K562 (cell line): ENCODE results near the gene DLX4. TPM values are rescaled to one million over a fixed set of nuclear protein-coding genes. Genes with fewer than 3 reads are reported as not detected.

ENCODE experiments used
- ATAC-seq: fragments of 200-7000 bp; cut with Tn5 transposase; 3 replicates; pipeline ENCODE4 v1.9.1; 2020; ENCODE audit warnings: moderate library complexity
- BruUV-seq: library from RNA; stranded (reverse); fragments of 400-500 nt; replicated peaks from 2 replicates; lab custom pipeline; 2021; lab: Mats Ljungman, UMichigan
- CTCF ChIA-PET: fragments of 300-600 bp; formaldehyde crosslinking; extraction: SDS; loops from one replicate; lab custom pipeline; 2021; ENCODE audit warnings: low intra/inter-chr PET ratio; lab: Yijun Ruan, JAX
- POLR2A ChIA-PET: fragments of 300-600, 350-650 bp; sonication (Branson Sonifier 250); formaldehyde crosslinking; extraction: SDS; loops from one replicate; lab custom pipeline; 2021; ENCODE audit warnings: antibody characterized with exemption, inconsistent platforms; lab: Yijun Ruan, JAX
- DNase-seq, 4 experiments: peaks; one replicate each; pipeline versions ENCODE4 v3.0.0 to v3.0.0-alpha.2; 2011 to 2018; ENCODE audit warnings: low spot score in 3 of 4, mixed read lengths in 3 of 4; ENCODE audit errors: extremely low read depth in 1 of 4
- FAIRE-seq: peaks from 2 replicates; lab custom pipeline; 2011; peaks lifted over from hg19 to GRCh38; lab: Jason Lieb, UNC
- H2AFZ ChIP-seq: 2 replicates; pipeline ENCODE4 v1.6.0; 2011; ENCODE audit warnings: low read depth, low read length, control low read depth, inconsistent platforms
- H3K27ac ChIP-seq: fragments of 200-600 bp; 3 replicates; pipeline ENCODE4 v1.8.0; 2011; ENCODE audit warnings: low read depth, mild to moderate bottlenecking, control low read depth, inconsistent platforms, low read length, moderate library complexity, mixed read lengths; ENCODE audit errors: extremely low read depth
- H3K27me3 ChIP-seq, 2 experiments: fragments of 300-600 bp in 1 of 2; 2 replicates in 1 of 2; 3 replicates in 1 of 2; pipeline versions ENCODE4 v1.6.0 to v1.8.0; 2011; ENCODE audit warnings: inconsistent platforms in 2 of 2, low read length in 2 of 2, mild to moderate bottlenecking in 1 of 2, mixed read lengths in 1 of 2, moderate library complexity in 1 of 2; ENCODE audit not compliant: control insufficient read depth in 2 of 2, insufficient read depth in 2 of 2
- H3K36me3 ChIP-seq: fragments of 300-600 bp; 3 replicates; pipeline ENCODE4 v1.8.0; 2011; ENCODE audit warnings: mild to moderate bottlenecking, low read length, inconsistent platforms; ENCODE audit not compliant: control insufficient read depth, insufficient read depth
- H3K4me1 ChIP-seq, 2 experiments: fragments of 200-600 bp in 1 of 2; replicated peaks in 1 of 2; 2 replicates in 1 of 2; 3 replicates in 1 of 2; pipeline versions ENCODE4 v1.5.1 to v1.8.0; 2011; ENCODE audit warnings: inconsistent platforms in 2 of 2, low read length in 2 of 2, mild to moderate bottlenecking in 1 of 2, mixed read lengths in 1 of 2, moderate library complexity in 1 of 2; ENCODE audit not compliant: control insufficient read depth in 2 of 2, insufficient read depth in 2 of 2
- H3K4me2 ChIP-seq: 2 replicates; pipeline ENCODE4 v1.6.1; 2011; ENCODE audit warnings: low read length, control low read depth, inconsistent platforms, mixed read lengths; ENCODE audit not compliant: insufficient read depth
- H3K4me3 ChIP-seq: fragments of 200-600 bp; sonication (generic), shearing (Covaris generic); 2 replicates; pipeline ENCODE4 v1.5.1; 2016; ENCODE audit warnings: control low read depth, inconsistent platforms
- H3K79me2 ChIP-seq: fragments of 200-600 bp; 3 replicates; pipeline ENCODE4 v1.8.0; 2011; ENCODE audit warnings: low read length, inconsistent platforms; ENCODE audit not compliant: control insufficient read depth, insufficient read depth
- H3K9ac ChIP-seq, 2 experiments: 2 replicates each; pipeline versions ENCODE4 v1.6.0 to v1.6.1; 2011; ENCODE audit warnings: low read depth in 2 of 2, low read length in 2 of 2, control low read depth in 1 of 2, inconsistent platforms in 1 of 2, mild to moderate bottlenecking in 1 of 2, mixed read lengths in 1 of 2; ENCODE audit not compliant: insufficient read depth in 1 of 2
- H3K9me1 ChIP-seq: one replicate; pipeline ENCODE4 v1.6.0; 2011; ENCODE audit warnings: inconsistent platforms, mild to moderate bottlenecking, low read length, moderate library complexity; ENCODE audit not compliant: control insufficient read depth, insufficient read depth
- H3K9me3 ChIP-seq: replicated peaks from 2 replicates; pipeline ENCODE4 v1.5.1; 2011; ENCODE audit warnings: low read depth, low read length, inconsistent platforms; ENCODE audit not compliant: control insufficient read depth, insufficient read depth
- H4K20me1 ChIP-seq: replicated peaks from 2 replicates; pipeline ENCODE4 v1.6.1; 2011; ENCODE audit warnings: low read length, inconsistent platforms, mixed read lengths; ENCODE audit not compliant: control insufficient read depth, insufficient read depth
- CHD4 ChIP-seq: fragments of 200-600 bp; sonication (generic); IDR thresholded peaks from 3 replicates; pipeline ENCODE4 v1.6.1; 2012; ENCODE audit warnings: low read depth, mild to moderate bottlenecking, mixed read lengths, low read length, inconsistent platforms; ENCODE audit not compliant: insufficient read depth, insufficient replicate concordance, poor library complexity, severe bottlenecking
- DMBX1 ChIP-seq: fragments of 250-450 bp; sonication (Bioruptor Pico); IDR thresholded peaks from 2 replicates; pipeline ENCODE4 v1.8.0; 2022; ENCODE audit warnings: inconsistent platforms, mild to moderate bottlenecking, moderate library complexity, borderline replicate concordance
- FOXP1 ChIP-seq: sonication (generic); formaldehyde crosslinking; IDR thresholded peaks from 2 replicates; pipeline ENCODE4 v1.8.0; 2022; ENCODE audit warnings: mild to moderate bottlenecking, missing genetic modification reagents
- MCM7 ChIP-seq, 2 experiments: fragments of 450-650 bp; IDR thresholded peaks; 2 replicates each; pipeline ENCODE4 v1.6.1; 2016 to 2018
- TOE1 ChIP-seq, 2 experiments: fragments of 450-650 bp in 1 of 2; sonication (generic) in 1 of 2; formaldehyde crosslinking in 1 of 2; IDR thresholded peaks; 2 replicates each; pipeline versions ENCODE4 v1.7.1 to v1.8.0; 2016 to 2022; ENCODE audit warnings: borderline replicate concordance in 2 of 2, mild to moderate bottlenecking in 2 of 2, antibody characterized with exemption in 1 of 2, inconsistent platforms in 1 of 2, low read depth in 1 of 2, missing genetic modification reagents in 1 of 2, moderate library complexity in 1 of 2
- ZNF778 ChIP-seq: fragments of 450-650 bp; formaldehyde crosslinking; IDR thresholded peaks from 2 replicates; pipeline ENCODE4 v1.4.0; 2020; ENCODE audit warnings: mild to moderate bottlenecking, moderate library complexity
- WGBS: fragments of 100-300 bp; shearing (Covaris generic); methylation state at CpG from one replicate; pipeline ENCODE4 v1.1.6; 2016; ENCODE audit warnings: low coverage, mixed read lengths; ENCODE audit not compliant: insufficient coverage; ENCODE audit errors: missing lambda C conversion rate; 5-methylcytosine and 5-hydroxymethylcytosine counted together
- in situ Hi-C: fragments of 300-500 bp; cut with MboI; formaldehyde crosslinking; loops from 4 replicates; pipeline ENCODE4 v1.15.0; 2018; ENCODE audit warnings: inconsistent platforms, mixed read lengths
- intact Hi-C: fragments of 100-400 bp; cut with micrococcal nuclease; formaldehyde crosslinking; loops from 2 replicates; pipeline ENCODE4 v1.14.2; 2022
- polyA plus RNA-seq, 8 experiments: library from polyadenylated mRNA; depleted of rRNA in 4 of 8; stranded (reverse) in 5 of 8; unstranded in 3 of 8; fragments of >200 nt; fragmentation: Nextera tagmentation in 2 of 8; fragmentation: Illumina TruSeq in 1 of 8; extraction: Ambion mirVana in 2 of 8; extraction: Trizol in 1 of 8; gene quantifications; 2 replicates each; pipeline versions ENCODE4 v1.2.1 to v1.2.3, GENCODE V29; 2011 to 2014; ENCODE audit warnings: inconsistent platforms in 1 of 8, missing spikeins in 1 of 8
- total RNA-seq, 7 experiments: library from RNA; depleted of rRNA in 6 of 7; stranded (reverse); fragments of >200 nt in 6 of 7; fragmentation: Illumina TruSeq in 2 of 7; extraction: Trizol in 2 of 7; gene quantifications; 2 replicates each; pipeline versions ENCODE4 v1.2.1 to v1.2.3, GENCODE V29; 2011 to 2021; ENCODE audit warnings: low replicate concordance in 1 of 7
- TF ChIP-seq, protein P1 (sequence below): IDR thresholded peaks from 2 replicates; pipeline ENCODE4 v1.6.1; 2011; ENCODE audit warnings: borderline replicate concordance, low read depth, mild to moderate bottlenecking, moderate library complexity, low read length; ENCODE audit not compliant: insufficient read depth, poor library complexity, severe bottlenecking
- TF ChIP-seq, protein P2 (sequence below): fragments of 200-800 bp; sonication (Bioruptor generic); IDR thresholded peaks from 2 replicates; pipeline ENCODE4 v1.6.1; 2016; ENCODE audit warnings: missing genetic modification characterization, missing compliant biosample characterization
- TF ChIP-seq, protein P3 (sequence below): IDR thresholded peaks from 2 replicates; pipeline ENCODE4 v1.6.1; 2011; ENCODE audit not compliant: insufficient read length; ENCODE audit errors: extremely low read depth
- TF ChIP-seq, protein P4 (sequence below): sonication (generic); formaldehyde crosslinking; IDR thresholded peaks from 2 replicates; pipeline ENCODE4 v1.8.1; 2023; ENCODE audit warnings: mild to moderate bottlenecking, missing genetic modification reagents

The DLX4 gene
- total and polyA plus RNA-seq, 9 of the 15 experiments (the other 6 are each of a cell fraction or from before 2014, with no cell fraction given), result 0.15 to 2.2 (median 0.58) TPM

DNA sequence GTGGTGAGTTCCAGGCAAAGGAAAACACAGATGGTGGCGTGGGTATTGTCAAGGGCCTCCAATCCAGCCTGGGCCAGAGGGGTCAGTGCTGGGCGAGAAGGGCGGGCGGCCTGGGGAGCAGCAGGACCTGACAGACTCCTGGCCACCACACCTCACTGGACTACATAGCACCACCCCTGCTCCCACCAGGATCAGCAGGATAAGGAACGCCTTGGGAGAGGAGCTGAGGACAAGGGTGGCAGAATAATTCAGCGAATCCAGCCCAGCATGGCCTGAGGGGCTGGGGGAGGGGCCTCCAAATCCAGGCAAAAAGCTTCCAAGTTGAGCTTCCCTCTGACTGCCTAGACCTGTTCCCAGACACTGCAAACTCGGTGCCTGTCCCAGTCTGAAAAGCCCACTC lies 6.5 kb downstream of the DLX4 start:
- in situ Hi-C loops (no loop called here), intact Hi-C loops (no loop called here)
- Histone ChIP-seq H3K79me2 (no peaks in the 10 kb centered on the region), H3K36me3 (no peaks in the 10 kb centered on the region), H3K9ac (peak overlapping the region in 1 of 2 experiments; percentile 15; a peak in 1 of 4 replicates), H3K4me1 (peaks cover 0 to 21% of the 10 kb centered on the region in 2 experiments; a peak in 3 of 5 replicates), H3K4me3 (no peak overlapping the region), H2AFZ (no peak overlapping the region), H3K4me2 (no peak overlapping the region), H3K27ac (no peak overlapping the region), H3K9me3 (no peaks in the 10 kb centered on the region), H4K20me1 (peaks cover 4% of the 10 kb centered on the region), H3K9me1 (peaks cover 2% of the 10 kb centered on the region), H3K27me3 (peaks cover 29 to 54% of the 10 kb centered on the region in 2 experiments)
- FAIRE-seq (no peak), DNase-seq (no peak), ATAC-seq (no peak)
- ChIA-PET CTCF (no interaction called here), POLR2A (no interaction called here)
- WGBS, result 3% methylated on average over 7 of the region's 7 CpGs
- no TSS peak for BruUV-seq
- TF ChIP-seq, protein P1, sequence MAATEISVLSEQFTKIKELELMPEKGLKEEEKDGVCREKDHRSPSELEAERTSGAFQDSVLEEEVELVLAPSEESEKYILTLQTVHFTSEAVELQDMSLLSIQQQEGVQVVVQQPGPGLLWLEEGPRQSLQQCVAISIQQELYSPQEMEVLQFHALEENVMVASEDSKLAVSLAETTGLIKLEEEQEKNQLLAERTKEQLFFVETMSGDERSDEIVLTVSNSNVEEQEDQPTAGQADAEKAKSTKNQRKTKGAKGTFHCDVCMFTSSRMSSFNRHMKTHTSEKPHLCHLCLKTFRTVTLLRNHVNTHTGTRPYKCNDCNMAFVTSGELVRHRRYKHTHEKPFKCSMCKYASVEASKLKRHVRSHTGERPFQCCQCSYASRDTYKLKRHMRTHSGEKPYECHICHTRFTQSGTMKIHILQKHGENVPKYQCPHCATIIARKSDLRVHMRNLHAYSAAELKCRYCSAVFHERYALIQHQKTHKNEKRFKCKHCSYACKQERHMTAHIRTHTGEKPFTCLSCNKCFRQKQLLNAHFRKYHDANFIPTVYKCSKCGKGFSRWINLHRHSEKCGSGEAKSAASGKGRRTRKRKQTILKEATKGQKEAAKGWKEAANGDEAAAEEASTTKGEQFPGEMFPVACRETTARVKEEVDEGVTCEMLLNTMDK, result no peak
- no peak for TF ChIP-seq MCM7 (IDR thresholded peaks at IDR 0.05)
- TF ChIP-seq, protein P2, sequence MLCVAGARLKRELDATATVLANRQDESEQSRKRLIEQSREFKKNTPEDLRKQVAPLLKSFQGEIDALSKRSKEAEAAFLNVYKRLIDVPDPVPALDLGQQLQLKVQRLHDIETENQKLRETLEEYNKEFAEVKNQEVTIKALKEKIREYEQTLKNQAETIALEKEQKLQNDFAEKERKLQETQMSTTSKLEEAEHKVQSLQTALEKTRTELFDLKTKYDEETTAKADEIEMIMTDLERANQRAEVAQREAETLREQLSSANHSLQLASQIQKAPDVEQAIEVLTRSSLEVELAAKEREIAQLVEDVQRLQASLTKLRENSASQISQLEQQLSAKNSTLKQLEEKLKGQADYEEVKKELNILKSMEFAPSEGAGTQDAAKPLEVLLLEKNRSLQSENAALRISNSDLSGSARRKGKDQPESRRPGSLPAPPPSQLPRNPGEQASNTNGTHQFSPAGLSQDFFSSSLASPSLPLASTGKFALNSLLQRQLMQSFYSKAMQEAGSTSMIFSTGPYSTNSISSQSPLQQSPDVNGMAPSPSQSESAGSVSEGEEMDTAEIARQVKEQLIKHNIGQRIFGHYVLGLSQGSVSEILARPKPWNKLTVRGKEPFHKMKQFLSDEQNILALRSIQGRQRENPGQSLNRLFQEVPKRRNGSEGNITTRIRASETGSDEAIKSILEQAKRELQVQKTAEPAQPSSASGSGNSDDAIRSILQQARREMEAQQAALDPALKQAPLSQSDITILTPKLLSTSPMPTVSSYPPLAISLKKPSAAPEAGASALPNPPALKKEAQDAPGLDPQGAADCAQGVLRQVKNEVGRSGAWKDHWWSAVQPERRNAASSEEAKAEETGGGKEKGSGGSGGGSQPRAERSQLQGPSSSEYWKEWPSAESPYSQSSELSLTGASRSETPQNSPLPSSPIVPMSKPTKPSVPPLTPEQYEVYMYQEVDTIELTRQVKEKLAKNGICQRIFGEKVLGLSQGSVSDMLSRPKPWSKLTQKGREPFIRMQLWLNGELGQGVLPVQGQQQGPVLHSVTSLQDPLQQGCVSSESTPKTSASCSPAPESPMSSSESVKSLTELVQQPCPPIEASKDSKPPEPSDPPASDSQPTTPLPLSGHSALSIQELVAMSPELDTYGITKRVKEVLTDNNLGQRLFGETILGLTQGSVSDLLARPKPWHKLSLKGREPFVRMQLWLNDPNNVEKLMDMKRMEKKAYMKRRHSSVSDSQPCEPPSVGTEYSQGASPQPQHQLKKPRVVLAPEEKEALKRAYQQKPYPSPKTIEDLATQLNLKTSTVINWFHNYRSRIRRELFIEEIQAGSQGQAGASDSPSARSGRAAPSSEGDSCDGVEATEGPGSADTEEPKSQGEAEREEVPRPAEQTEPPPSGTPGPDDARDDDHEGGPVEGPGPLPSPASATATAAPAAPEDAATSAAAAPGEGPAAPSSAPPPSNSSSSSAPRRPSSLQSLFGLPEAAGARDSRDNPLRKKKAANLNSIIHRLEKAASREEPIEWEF (CRISPR knock-in tag), result no peak
- TF ChIP-seq ZNF778 (CRISPR knock-in tag), result no peak
- no peak for TF ChIP-seq FOXP1 (CRISPR knock-in tag)
- TF ChIP-seq, protein P3, sequence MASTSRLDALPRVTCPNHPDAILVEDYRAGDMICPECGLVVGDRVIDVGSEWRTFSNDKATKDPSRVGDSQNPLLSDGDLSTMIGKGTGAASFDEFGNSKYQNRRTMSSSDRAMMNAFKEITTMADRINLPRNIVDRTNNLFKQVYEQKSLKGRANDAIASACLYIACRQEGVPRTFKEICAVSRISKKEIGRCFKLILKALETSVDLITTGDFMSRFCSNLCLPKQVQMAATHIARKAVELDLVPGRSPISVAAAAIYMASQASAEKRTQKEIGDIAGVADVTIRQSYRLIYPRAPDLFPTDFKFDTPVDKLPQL, result no peak
- TF ChIP-seq, protein P4, sequence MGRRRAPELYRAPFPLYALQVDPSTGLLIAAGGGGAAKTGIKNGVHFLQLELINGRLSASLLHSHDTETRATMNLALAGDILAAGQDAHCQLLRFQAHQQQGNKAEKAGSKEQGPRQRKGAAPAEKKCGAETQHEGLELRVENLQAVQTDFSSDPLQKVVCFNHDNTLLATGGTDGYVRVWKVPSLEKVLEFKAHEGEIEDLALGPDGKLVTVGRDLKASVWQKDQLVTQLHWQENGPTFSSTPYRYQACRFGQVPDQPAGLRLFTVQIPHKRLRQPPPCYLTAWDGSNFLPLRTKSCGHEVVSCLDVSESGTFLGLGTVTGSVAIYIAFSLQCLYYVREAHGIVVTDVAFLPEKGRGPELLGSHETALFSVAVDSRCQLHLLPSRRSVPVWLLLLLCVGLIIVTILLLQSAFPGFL (CRISPR knock-in tag), result no peak
- TF ChIP-seq DMBX1 (CRISPR knock-in tag), result no peak
- no peak for TF ChIP-seq TOE1 (IDR thresholded peaks at IDR 0.05; ENCODE audit: borderline replicate concordance)
- no peak for TF ChIP-seq TOE1 (CRISPR knock-in tag; IDR thresholded peaks at IDR 0.05; ENCODE audit: borderline replicate concordance, low read depth)
- TF ChIP-seq CHD4, result no peak
